GM18870 (cell line): ENCODE measurements around the gene CTNNBL1.

Experiments used
- ATAC-seq: cut with Tn5 transposase; IDR thresholded peaks from one replicate; pipeline ENCODE4 v1.9.1; 2021; ENCODE audit warnings: moderate library complexity; ENCODE audit not compliant: unreplicated experiment

The CTNNBL1 gene

DNA sequence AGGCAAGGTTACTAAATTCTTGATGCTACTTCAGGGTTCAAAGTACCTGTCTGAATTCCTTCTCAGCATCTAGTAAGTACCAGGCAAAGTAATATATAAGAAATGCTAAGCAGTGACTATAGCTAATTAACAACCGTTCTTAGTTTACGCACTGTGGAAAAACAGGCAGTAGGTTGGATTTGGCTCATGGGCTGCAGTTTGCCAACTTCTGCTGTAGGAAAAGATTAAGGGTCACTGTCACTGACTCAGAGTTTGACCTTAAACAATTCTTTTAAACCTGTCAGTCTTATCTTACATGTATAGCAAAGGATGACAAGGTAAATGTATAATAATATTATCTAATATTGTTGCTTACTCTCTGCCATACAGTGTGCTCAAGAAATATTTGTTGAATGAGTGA, 42.3 kb downstream of the CTNNBL1 start:
- ATAC-seq, result no peak

DNA sequence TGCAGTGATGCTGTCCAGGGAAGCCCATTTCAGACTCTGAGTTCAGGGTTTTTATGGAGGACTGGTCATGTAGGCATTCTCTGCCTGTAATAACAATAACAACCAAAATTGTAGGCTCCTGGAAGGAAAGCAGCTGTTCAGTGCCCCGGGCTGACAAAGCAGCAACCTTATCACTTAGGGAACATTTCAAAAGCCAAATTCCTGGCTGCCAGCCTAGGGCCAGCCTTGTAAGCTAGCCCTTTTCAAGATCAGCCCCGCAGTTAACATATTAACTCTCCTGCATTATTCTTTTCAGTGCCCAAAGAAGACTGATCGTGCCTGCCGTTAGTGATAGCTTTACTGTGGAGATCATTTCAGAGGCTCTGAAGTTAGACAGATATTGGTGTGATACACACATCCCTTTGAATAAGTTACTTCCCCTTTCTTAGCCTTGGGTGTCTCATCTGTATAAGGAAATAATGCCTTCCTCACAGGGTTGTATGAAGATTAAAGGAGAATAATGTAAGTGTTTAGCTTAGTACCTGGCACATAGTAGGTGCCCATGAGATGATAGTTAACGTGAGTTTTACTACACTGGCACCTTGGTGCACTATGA, 44.1 kb downstream of the CTNNBL1 start:
- no peak for ATAC-seq

DNA sequence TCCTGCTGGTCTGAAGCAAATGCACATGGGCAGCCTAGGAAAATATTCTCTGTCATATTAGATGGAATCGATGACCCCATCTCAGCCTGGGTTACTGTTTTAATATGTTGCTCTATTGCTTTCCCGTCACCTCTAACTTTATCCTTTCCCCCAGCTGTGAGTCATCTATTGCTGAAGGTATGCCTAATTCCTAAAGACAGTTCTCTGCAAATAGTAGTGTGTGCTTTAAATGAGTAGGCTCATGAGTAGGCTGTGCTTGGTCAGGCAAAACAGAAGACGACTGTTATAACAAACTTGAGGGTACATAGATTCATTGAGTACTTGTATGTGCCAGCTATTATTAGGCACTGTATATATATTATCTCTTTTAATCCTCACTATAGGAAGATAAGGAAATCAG, 47.2 kb downstream of the CTNNBL1 start:
- ATAC-seq, result no peak

DNA sequence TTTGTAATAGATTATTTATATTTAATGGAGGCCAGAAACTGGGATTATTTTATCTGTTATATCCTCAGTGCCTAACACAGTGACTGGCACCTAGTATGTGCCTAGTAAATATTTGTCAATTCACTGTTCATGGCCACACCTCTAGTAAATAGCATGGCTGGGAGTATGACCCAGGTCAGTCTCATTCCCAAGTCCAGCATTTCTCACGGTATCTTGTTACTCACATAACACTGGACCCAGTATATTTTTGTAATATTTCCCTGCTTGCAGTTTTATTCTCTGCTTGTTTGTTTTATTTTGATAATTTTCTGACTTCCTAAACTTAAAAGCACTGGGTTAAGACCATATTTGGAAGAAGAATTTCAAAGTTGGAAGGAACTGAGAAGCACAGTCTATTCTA, 47.7 kb downstream of the CTNNBL1 start:
- ATAC-seq, result no peak

DNA sequence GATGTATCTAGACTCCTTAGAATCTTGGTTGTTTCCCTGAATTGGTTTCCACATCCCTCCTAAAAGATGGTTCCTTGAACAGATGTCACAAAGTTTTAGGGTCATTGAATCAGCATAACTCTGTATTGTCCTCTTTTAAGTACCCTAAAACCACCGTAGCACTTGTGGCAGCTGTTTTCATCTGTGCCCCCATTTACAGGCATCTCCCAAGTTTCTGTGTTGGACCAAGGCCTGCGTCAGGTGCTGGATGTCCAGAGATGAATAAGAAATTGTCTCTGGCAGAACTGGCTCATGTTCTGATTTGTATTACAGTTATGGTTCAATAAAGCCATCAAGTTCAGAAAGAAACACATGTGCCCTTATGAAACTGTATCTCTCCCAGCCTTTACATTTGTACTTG, 48.3 kb downstream of the CTNNBL1 start:
- no peak for ATAC-seq

DNA sequence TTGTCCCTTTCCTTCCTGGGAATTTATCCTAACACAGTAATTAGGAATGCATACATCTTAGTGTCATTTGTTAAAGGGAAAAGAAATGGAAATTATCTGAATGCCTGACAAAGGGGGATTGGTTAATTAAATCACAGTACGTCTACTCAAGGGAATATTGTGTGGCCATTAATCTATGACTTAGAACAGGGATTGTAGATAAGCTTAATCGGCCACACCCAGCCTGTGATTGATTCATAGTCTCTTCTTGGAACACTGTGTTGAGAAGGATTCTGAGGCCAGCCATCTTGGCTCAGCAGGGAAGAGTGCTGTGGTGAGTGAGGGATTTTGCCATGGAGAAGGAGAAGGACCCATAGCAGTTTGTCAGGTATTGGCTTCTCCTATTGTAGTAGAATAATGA, 50.5 kb downstream of the CTNNBL1 start:
- no peak for ATAC-seq

DNA sequence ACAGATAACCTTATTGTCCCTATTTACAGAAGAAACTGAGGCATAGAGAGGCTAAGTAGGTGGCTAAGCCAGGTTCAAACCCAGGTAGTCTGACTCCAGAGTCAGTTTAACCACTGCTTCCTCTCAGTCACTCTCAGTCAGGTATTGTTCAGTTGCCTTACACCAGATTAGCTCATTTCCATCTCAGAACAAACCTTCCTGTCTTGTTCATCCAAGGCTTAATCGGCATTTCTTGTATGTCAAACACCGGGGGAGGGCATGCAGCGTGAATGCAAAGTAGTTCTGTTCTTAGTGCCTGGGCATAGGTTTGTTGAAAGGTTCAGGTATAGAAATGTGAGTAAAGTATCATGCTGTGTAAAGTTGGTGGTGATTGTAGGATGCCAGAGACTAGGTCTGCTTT, 51.7 kb downstream of the CTNNBL1 start:
- ATAC-seq, result no peak

DNA sequence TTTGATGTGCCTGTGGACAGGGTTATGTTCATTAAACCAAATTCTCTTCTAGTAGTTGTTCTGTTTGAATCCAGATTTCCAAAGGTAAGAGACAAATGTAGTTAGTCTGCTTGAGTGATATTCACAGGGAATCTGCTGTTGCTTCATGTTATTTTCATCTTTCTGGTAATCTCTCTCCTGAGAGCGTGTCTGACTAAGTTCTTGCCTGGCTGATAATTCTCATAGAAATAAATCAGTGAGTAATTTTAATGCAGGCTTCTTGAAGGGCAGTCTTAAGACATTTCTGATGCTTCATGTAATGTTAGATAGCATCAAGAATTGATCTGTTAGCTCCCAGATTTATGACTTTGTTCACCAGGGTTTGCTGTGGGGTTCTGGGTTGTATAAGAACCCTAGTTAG, 54.2 kb downstream of the CTNNBL1 start:
- ATAC-seq, result no peak

DNA sequence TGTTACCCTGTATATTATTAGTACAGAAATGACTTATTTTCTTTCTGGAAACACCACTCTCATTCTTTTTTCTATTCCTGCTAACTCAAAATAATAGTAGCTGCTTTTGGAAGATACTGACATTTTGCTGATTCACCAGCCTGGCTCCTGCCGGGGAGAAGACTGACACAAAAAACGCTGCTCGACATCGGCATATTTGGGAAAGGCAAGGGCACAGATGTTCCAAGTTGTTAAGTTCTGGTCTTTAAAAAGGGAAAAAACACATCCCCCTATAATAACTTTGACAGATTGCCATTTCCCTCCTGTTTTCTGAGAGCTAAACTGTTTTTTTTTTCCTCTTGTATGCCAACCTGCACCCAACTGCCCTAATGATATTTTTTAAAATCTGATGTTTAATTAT, 55.4 kb downstream of the CTNNBL1 start:
- no peak for ATAC-seq

DNA sequence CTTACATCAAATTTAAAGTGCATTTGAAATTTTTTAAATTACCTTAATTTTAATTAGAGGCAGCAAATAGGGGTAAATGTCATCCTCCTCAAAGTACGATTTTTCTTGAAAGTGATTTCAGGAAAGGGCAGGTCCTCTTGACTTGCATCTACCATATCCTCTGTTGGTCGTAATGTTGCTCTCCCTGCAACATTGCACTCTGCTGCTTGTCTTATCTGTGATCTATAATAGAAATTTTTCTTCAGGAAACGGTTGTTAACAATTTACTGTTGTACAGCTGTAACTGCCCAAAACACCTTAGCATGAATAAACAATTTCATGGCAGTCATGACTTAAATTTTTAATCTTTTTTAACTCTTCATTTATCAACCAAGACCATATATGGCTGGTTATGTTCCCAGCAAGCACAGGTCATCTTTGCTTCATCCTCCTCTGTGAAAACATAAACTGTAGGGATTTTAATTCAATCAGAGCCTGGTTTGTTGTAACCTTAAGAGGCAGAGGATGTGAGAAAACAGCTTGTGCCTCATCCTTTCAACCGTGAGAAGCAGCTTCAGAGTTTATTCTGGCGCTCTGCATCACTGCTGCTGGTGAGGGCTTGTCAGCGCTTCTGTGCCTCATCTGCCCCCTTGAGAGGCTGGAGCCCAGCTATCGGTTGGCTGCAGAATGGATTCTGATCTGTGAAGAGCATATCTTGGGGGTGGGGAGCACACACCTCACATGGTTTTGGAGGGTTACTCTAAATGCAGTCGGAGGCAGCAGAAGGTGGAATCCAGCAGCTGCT, 56.0 kb downstream of the CTNNBL1 start:
- no peak for ATAC-seq

DNA sequence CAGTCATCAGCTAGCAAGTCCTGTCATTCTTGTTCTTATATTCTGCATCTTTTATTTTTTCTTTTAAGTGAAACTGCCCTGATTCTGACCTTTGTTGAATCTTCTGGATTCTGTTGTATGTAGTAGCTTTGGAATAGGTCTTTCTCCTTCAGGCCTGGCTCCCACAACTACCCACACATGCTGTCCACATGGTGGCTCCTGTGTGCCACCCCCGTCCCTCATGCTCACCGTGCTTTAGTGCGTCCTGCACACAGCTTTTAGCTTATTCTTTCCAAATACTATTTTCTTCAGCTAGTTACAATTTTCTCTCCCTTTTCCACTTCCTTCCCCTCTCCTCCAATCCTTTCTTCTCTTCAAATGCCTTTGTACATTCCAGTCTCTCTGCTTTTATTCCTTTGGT, 61.8 kb downstream of the CTNNBL1 start:
- ATAC-seq, result no peak

DNA sequence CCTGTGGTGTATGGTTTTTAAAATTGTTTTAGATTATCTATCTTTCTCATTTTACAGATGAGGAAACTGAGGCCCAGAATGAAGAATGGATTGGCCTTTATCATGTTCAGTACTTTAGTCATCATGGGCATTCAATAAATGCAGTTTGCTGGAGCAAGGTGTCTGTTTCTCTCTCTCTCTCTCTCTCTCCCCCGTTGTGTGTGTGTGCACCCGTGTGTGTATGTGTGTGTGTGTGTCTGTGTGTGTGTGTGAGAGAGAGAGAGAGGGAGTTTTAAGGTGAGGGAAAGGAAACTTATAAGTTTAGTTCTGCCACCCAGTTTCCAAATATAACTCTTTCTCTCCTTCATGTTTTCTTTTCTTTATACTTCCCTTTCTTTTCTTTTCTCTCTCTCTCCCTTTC, 62.4 kb downstream of the CTNNBL1 start:
- no peak for ATAC-seq

DNA sequence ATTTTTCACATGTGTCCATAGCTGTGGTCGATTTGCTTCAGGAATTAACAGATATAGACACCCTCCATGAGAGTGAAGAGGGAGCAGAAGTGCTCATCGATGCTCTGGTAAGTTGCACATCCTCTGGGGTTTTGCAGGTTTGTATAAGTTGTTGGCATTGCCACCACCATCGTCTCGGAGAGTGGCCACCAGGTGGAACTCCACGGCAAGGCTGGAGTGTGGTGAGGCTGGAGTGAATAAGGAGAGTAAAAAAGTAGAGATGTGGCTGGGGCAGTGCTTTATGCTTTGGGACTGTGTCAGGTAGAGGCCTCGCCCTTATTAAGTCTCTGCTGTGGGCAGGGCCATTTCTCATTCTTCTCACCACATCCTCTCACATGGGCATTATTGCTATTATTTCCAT, 63.7 kb downstream of the CTNNBL1 start:
- ATAC-seq, result no peak

DNA sequence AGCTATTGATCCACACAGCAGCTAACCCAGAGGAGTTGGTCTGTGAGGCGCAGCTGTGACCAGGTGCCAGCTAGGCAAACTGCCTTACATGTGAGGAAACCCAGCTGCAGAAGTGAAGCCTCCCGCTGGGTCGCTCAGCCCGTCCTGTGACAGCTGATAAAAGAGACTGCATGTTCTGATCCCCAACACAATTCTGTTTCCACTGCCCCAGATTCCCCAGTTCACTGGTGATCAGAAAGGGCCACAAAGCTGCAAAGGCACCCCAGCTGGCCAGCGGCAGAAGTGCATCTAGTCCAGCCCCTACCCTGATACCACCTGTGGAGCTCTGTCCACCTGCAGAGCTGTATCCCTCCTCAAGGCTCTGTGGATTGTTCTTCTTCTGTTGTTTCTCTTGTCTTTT, 64.5 kb downstream of the CTNNBL1 start:
- ATAC-seq, result no peak

DNA sequence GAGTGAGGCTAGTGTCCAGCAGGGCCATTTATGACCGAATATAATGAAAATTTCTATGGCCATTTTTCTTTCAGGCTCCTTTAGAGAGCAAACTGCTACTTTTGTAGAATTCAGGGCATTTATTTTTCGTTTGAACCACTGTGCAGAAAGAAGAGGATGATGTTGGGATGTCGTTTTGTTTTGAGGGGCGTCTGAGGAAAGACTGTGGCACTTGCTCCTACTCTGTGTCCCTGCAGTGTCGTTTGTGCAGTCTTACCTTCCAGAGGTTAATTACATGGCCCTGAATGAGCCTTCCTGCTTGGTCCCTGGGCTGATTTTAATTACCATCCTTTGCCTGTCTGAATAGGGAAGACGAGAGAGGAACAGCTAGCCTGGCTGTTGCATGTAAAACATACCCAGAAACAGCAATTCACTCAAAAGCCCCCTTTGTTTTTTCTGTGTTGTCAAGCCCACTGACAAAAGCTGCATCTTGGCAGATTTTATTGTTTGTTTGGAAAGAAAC, 65.3 kb downstream of the CTNNBL1 start:
- ATAC-seq, result no peak

DNA sequence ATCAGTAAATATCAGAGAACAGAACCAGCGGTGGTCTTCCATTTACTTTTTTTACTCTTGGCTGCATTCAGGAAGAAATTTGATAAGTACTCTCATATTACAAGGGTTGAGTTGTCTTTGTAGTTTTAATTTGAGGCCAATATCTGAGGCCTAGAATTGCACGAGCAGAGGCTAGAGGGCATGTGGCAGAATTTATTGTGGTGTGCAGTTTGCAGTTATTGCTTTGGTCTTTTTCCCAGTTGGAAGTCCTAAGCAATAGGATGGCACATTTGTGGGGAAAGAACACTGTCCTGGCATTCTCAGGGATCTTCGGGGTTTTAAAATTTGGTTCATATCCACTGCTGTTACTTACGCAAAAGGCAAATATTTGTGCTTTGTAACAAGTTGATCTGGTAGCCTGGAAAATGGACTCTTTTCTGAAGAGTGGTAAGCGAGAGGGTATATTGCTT, 66.0 kb downstream of the CTNNBL1 start:
- no peak for ATAC-seq

DNA sequence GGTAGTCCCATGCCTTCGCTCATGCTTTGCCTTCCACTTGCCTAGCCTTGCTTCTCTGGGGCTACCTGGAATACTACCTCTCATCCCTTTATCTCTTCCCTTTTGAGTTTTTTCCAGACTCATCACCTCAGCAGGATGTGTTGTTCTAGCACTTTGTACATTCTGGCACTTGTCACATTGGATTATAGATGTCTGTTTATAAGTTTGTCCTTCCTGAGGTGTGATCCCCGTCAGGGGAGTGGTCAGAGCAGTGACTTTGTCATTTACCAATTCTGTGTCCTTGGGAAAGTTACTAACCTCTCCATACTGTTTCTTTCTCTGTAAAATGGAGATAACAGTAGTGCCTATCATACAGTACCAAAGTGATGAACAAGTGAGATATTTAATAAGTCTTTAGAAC, 66.5 kb downstream of the CTNNBL1 start:
- ATAC-seq, result no peak

DNA sequence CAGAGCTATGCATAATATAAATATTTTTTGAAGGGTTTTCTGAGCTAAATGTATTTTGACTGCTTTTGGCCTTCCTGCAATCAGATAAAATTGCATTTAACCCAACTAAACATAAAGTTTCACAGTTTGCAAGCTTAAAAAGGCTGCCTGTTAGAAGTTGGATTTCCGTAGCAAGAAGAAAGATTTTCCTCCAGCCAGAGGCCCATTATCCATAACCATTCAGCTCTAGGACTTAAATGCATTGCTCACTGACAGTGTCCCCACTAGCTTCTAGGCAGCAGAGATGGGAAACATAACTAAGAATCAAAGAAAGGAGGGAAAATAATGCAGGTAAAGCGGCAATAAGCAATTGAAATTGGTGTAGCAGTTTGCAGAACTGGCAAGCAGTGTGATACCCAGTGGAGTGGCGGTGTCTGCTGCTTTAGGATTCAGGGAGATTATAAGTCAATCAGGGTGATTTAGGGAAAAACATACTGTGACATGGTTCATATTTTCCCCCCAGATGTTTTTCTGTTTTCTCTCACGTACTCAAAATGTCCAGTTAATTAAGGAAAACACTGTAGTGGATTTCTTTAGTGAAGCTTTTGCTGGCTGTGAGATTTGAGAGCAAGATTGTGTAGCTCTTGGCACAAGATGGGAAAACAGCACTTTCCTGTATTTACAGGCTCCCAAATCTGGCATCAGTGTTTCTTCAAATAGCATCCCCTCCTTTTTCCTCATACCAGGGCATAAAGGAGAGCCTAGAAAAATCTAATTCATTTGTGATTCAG, 69.1 kb downstream of the CTNNBL1 start:
- ATAC-seq, result no peak

DNA sequence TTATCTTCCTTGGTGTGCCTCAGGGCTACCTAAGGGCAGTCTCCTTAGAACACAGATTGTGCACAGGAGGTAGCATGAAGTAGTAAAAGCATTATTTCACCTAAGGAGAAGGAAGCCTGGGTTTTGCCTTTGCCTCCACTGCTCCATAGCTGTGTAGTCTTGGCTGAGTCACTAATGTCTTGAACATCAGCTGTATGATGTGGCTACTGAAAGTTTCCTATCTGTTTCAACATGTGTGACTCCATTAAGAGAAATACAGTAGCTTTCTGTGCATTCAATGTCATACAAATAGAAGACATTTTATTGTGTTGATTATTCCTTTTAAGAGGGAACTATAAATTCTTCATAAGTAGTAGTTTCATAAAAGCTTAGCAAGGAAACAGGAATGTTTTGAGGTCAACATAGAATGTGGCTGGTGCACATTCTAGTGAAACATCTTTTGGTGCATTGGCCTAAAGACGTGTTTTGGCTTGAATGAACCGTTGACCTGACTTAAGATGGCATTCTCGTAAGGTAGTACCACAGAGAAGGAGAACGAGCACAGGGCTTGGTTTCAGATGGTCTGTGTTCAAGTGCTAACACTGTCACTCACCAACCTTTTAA, 70.6 kb downstream of the CTNNBL1 start:
- ATAC-seq, result no peak

DNA sequence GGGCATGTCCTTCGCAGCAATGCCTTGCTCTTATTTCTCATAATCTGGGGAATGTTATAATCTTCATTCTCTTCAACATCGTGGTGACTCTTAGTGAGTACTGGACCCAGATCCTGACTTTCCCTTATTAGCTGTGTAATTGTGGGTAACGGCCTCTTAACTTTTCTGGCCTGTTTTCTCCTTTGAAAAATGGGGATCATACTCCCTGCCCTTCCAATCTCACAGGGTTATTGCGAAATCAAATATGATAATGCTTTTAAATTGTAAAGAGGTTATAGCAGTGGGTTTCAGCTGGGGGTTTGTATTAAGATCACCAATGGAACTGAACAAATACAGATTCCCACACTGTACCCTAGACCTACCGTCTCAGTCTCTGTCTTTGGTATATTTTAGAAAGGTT, 77.1 kb downstream of the CTNNBL1 start:
- ATAC-seq, result no peak

DNA sequence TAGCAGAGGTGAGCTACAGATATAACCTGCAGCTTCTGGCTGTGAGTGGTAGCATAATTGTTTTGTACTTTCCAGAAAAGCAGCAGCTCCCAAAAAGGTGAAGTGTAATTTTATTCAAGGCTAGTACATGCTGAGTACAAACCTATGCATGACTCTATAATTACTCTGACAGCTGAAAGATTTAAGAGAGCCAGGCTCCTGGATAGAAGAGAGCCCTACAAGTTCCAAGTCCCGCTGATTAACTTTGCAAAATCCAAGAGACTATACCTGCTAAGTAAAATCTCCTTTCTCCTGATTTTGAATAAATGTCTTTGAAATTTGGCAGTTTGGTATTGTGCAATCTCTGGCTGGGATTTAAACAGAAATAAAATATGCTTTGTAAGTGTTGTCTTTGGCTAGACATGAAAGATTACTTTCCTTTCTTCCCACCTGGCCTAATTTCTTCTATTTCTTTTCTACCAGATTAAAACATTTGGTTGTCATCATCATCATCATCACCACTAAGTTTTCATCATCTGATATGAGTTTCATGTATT, 79.5 kb downstream of the CTNNBL1 start:
- ATAC-seq, result no peak
